ENCODE measurements around the gene DGKK.

Gene DGKK, protein sequence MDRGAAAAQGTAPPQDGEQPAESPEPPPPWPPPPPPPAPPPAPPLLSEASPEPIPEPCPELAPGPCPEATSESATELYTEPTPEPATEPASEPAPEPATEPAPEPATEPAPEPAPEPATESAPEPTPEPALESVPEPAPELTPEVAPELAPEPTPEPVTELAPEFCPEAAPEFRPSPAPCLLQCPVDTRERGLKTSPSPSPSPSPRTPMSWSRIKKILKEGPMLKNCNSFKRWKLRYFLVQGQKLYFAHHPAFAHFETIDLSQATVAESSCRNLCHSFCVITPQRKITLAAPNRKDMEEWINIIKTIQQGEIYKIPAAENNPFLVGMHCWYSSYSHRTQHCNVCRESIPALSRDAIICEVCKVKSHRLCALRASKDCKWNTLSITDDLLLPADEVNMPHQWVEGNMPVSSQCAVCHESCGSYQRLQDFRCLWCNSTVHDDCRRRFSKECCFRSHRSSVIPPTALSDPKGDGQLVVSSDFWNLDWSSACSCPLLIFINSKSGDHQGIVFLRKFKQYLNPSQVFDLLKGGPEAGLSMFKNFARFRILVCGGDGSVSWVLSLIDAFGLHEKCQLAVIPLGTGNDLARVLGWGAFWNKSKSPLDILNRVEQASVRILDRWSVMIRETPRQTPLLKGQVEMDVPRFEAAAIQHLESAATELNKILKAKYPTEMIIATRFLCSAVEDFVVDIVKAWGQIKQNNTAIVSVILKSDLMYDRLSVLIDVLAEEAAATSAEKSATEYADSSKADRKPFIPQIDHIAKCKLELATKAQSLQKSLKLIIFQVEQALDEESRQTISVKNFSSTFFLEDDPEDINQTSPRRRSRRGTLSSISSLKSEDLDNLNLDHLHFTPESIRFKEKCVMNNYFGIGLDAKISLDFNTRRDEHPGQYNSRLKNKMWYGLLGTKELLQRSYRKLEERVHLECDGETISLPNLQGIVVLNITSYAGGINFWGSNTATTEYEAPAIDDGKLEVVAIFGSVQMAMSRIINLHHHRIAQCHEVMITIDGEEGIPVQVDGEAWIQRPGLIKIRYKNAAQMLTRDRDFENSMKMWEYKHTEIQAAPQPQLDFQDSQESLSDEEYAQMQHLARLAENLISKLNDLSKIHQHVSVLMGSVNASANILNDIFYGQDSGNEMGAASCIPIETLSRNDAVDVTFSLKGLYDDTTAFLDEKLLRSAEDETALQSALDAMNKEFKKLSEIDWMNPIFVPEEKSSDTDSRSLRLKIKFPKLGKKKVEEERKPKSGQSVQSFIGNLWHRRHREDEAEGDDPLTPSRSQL

DNA sequence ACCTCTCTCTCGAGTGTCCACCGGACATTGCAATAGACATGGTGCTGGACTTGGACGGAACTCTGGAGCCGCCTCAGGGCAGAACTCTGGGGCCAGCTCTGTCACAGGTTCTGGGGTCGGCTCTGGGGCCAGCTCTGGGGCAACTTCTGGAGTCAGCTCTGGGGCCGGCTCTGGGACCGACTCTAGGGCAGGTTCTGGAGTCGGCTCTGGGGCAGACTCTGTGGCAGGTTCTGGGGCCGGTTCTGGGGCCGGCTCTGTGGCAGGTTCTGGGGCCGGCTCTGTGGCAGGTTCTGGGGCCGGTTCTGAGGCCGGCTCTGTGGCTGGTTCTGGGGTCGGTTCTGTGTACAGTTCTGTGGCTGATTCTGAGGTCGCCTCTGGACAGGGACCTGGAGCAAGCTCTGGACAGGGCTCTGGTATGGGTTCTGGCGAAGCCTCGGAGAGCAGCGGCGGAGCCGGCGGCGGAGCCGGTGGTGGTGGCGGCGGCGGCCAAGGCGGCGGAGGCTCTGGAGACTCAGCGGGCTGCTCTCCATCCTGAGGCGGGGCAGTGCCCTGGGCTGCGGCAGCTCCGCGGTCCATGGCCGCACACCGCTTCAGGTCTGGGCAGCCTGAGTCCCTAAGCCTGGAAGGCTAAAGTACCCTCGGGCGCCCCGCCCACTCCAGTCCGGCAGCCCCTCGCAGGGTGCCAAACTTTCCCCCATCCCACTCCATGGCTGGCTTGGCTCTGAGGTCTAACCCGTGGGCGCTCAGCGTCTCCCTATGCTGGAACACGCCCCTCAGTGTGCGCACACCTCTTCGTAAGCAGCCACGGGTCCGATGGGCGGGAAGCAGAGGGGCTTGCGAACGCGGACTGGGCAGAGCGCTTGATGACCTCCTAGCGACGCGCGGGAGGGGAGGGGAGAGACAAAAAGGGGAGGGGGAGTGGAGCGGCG, at the start of gene DGKK:
Gene DGKK, minus strand, starts transcription at position 723 of the 929 bp plus-strand sequence. Its CDS starts 147 bp downstream, at position 576.
- DNase-seq (ENCODE audit: low spot score): no peak

DNA sequence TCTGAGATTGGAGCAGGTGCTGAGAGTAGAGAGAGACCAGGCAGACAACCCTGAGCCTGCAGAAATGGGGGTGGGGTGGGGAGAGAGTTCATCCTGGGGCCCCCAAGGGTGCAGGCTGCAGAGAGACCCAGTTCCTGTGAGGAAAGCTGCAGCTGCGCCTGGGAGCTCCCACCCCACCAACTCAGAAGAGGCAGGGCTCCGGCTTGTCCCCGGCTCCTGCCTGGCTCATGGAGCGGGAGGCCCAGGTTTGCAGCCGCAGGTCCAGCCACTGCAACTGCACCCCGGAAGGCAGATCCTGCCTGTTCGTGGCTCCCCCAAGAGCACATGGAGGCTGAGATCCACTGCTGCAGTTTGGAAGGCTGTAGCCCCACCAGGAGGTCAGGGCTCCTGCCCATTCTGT, 44.2 kb upstream of the DGKK start:
- no peak for DNase-seq (ENCODE audit: low spot score)

DNA sequence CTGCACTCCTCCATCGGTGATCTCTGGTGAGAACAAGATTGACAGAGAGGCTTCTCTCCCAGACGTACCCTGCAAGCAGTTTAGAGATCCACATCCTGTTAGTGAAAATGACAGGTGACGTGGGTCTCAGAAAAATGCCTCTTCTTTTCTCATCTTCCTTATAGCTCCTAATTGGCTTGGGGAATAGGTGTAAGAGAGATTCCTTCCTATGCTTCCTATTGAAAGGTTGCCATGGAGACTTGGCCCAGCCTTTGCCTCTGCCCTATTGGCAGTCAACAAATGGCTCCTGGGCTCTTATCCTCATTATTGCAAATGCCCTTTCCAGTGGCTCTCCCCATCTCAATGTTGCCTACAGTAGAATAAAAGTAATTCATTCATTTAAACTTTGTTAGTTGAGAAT, 26.5 kb upstream of the DGKK start:
- no peak for DNase-seq (ENCODE audit: low spot score)

DNA sequence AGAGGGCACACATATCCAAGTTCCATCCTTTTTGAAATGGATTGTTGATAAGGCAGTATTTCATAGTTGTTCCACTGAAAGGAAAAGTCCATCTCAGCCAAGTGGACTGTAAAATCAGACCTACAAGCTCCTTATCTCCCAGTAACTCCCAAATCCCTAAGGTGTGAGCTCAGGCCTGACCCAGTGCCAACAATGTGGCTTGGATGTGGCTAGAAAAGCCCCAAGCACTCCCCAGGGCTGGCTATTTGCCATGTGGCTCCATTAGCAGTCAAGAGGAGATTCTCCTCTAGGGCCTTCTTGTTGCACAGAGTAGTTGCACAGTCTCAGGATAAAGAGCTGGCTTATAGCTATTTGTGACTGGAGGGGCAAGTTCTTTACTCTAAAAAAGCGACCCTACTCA, 25.0 kb upstream of the DGKK start:
- no peak for DNase-seq (ENCODE audit: low spot score)

DNA sequence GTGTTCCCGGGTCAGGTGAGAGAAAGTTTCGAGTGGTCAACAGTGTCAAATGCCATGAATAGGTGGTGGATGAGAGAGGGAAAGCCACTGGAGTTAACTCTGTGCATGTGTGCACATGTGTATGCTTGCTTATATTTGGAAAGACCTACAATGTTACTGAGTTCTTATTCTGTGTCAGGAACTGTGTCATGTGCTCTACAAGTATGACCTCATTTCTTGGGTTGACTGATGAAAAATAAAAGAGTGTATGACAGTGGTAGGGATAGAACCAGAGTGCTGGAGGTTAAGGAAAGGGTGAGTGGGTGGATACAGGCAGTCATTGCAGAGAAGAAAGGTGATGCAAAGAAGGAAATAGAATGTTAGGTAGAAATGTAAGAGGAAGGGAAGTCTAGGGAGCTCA, 22.1 kb upstream of the DGKK start:
- DNase-seq (ENCODE audit: low spot score): no peak

DNA sequence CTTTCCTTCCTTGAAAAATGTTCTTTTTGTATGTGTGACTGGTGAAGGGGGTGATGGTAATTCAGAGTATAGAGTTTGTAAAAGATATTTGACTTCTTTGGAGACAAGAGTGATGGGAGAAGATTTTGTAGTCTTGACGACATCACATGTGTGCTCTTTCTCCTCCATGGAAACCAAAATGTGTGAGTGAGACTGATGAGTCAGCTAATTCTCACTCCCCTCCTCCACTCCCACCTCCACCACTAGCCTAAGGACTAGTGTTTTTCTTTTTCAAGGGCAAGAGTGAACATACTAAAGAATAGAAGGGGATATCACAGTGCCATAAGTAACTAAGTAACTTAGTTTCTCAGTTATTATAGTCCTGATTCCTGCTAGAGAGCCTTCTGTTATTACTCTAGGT, 14.0 kb upstream of the DGKK start:
- DNase-seq (ENCODE audit: low spot score): no peak

DNA sequence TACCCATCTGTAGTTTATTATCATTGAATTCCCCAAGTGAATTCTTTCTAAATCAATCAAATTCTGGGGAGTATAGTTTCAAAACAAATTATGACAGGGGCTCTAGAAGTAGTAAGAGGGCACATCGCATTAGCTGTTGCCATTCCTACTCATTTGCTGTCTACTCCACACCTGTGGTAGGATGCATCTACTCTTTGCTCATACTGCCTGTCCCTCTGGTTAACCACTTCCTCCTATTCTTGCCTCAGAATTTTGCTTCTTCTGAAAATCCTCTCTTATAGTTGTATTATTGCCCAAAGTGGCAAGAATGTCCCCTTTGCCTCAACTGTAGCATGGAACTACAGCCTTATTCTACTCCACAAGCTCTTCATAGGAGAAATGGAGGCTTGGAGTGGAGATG, 12.7 kb upstream of the DGKK start:
- DNase-seq (ENCODE audit: low spot score): no peak

DNA sequence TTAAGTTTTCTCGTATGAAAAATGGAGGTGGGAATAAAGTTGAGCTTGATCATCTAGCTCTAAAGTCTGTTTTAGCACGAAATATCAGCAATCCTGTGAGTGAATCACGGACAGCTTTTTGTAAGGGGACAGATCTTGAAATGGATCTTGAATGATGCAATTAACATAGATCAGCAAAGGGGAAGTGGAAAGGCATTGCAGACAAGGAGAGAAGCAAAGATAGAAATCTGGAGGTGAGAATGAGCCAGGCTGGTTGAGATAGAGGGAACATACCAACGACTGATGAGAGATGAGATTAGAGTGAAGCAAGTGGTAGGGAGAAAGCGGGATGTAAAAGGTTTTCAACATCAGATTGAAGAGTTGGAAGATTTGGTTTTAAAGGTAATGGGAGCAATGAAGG, 4.6 kb upstream of the DGKK start:
- DNase-seq (ENCODE audit: low spot score): no peak

DNA sequence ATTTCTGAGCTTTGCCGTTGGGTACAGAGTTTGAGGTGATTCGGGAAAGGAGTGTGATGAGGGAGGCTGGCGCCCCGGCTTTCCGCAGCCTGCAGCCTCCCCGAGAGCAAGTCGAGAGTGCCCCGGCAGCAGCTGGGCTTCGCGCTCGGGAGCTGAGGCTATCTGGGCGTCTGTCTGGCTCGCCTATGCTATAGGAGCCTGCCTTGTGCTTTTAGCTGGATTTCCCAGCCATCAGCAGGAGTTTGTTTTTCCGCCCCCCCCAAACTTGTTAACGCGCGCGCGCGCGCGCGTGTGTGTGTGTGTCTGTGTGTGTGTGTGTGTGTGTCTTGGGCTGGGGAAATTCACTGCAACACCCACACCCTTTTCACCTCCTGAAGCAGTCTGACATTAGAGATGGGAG, 765 bp upstream of the DGKK start:
- no peak for DNase-seq (ENCODE audit: low spot score)

DNA sequence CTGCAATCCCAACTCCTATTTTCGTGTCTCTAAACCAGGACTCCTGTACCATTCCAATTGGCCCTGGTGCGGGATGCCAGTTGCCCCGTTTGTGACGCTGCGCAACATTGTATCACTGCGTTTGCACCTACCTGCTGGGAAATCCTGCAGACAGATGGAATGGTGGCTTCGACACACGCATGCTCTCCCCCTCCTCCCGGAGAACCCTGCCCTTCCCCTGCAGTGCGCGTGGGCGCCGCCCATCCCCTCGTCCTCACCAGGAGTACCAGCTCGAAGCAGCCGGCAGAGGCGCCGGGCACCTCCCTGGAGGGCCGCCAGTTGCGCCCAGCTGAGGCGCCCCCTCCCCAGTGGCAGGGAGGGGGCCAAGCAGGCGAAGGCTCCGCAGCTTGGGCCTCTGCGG, 1.4 kb downstream of the DGKK start:
- DNase-seq (ENCODE audit: low spot score): no peak

DNA sequence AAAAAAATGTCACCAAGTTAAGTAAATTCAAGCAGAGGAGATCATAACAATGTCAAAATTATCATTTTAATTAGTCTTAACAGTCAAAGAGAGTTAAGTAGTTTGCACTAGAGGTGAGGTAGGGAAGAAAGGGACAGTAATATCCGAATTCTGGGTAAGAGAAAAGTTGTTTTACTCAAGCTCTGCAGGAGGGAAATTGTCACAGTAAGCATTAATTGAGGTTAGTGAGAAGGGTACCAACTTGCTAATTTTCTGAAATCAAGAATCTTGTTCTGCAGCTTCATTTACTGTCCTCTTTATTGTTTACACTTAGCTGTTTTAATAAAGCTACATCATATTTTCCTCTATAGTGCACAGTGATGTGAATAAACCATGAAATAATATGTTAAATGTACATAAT, 11.0 kb downstream of the DGKK start:
- DNase-seq (ENCODE audit: low spot score): no peak

DNA sequence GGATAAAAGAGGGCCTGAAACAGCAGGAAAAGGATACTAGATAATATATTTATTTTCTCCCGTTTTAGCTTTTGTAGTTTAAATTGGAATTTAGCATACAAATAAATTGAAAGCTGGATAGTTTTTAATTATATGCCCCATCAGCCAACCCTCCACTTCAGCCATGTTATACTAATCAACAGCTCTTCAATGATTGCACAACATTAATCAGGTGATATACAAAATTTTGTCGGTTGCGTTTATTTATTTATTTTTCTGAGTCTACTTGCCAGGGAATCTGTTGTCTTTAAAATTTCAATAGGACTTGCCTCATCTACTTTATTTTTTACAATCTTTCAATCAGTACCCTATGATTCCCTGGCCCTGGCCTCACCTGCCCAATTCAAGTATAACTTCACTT, 12.1 kb downstream of the DGKK start:
- DNase-seq (ENCODE audit: low spot score): no peak

DNA sequence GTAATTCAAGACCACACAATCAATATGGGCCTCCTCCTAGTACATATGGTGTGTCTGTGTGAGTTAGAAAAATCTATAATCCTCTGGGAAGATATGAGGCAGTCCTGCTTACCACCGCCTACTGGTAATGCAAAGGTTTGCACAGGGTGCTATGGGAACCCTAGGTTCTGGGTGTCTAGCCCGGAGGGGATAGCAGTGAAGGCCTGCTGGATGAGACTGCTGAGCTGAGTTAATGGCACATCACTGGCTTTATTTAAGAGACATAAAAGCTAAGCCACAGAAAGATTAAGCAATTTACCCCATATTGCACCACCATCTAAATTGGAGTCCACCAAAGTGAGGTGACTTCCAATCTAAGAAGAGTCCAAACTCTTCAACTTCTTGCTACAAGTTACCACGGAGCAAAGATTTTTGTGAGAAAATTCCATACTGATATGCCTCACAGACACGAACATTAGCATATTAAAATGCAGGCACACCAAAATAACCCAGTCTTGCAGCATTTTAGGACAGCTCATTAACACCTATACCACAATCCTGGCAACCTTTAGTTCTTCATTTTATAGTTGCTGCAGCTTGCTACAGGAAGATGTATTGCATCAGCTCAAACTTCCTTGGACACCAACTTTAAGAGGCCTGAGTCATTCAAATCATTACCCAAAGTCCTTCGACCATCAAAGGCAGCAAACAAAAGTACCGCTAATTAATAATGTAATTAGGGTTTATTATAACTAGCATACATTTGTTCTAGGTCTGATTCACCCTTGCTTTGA, 13.7 kb downstream of the DGKK start:
- no peak for DNase-seq (ENCODE audit: low spot score)

DNA sequence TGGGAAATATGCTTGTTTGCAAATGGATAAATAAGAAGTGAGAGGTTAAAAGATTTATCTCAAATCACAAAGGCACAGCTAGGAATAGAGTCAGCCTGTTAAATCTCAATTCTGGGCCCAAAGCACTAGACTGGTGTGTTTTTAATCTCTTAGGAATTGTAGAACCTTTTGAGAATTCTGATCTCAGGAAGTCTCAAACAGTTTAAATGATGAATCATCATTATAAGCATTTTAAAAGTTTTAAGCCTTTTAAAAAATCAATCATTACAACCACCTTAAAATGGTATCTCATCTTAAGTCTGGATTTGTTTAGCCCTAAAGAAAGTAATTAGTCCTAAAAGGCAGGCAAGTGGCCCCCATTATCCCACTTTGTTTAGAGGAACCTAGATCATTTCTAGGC, 17.8 kb downstream of the DGKK start:
- no peak for DNase-seq (ENCODE audit: low spot score)

DNA sequence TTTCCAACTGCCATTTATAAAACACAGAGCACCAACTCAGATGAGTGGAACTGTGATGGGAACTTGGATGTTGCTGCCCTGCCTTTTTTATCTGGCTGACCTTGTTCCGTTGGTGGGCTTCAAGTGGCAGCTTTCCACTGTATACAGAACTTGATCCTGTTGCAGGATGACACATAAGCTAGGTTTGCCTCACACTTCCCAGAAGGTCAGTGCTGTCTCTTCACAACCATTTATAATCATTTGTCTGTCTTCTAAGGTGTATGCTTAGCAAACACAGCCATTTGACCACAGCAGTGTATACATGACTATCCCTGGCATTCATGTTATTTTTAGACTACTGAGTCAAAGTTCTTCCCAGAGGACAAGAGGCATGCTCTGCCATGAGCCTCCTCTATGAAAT, 20.3 kb downstream of the DGKK start:
- DNase-seq (ENCODE audit: low spot score): no peak

DNA sequence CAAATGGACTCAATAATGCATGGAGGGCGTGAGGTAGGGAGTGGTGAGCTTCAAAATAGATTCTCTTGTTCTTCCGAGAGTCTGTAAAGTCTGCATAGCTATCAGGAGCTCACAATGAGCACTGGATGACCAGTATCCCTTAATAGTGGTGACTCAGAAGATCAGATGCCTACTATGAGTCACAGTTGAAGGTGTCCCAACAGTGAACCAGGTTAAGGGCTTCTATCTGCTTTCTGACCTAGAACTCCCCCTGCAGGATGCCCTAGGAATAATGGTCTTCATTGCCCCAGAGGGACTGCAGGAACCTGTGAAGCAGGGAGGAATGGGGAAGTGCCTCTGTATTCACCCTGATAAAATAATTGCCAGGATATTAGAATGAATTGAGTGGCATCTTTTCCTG, 22.1 kb downstream of the DGKK start:
- DNase-seq (ENCODE audit: low spot score): no peak

DNA sequence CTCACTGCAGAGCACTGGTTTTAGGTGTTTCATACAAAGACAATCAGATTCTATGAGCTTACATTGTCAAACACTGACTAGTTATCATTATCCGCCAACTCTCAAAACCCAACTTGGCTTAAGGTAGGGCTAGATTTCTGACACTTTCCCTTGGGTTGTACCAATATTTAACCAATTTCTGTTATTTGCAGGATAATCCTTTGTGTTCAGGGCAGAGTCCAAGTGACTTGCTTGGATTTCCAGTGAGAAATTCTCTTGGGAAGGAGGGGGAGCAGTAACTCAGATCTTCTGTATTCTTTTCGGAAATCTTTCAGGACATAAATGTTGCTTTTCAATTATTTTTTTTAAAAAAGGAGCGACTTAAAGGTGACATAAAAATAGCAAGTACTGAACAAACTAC, 23.1 kb downstream of the DGKK start:
- no peak for DNase-seq (ENCODE audit: low spot score)

DNA sequence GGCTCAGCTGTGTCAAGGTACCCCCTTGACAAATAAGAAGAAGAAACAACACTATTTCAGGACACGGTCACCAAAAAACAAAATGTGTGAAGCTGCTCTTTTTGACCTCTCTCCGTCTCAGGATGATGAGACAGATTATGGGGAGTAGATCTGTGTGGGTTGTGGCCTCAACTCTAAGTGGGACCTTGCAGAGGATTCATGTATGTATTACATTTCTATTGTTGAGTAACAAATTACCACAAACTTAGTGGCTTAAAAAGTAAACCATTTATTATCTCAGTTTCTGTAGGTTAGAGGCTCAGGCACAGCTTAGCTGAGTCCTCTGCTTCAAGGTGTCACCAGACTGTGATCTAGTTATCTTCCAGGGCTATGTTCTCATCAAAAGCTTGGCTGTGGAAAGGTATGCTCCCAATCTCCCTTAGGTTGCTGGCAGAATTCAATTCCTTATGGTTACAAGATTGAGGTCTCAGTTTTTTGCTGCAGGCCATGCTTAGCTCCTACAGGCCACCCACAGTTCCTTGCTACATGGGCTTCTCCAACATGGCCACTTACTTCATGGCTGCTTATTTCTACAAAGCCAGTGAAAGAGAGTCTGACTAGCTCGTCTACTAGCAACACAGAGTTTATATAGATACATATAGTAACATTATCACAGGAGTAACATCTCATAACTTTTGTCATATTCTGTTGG, 28.1 kb downstream of the DGKK start:
- no peak for DNase-seq (ENCODE audit: low spot score)

DNA sequence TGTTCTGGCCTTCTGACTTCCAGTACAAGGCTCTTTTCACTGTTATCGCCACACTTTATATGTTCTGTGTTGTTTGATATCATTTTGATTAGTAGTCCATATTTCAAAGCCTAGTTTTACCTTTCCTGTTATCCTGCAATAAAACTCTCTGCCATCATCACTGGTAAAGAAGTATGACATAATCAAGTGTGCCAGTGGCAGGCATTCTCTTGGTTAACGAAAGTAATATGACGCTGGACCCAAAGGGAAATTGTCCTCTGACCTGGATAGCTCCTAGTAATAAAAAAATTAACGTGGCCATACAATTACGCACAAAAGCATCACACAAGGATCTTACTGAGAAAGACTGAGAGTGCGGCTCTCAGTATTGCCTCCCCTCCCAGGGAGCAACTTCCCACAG, 33.8 kb downstream of the DGKK start:
- DNase-seq (ENCODE audit: low spot score): no peak

DNA sequence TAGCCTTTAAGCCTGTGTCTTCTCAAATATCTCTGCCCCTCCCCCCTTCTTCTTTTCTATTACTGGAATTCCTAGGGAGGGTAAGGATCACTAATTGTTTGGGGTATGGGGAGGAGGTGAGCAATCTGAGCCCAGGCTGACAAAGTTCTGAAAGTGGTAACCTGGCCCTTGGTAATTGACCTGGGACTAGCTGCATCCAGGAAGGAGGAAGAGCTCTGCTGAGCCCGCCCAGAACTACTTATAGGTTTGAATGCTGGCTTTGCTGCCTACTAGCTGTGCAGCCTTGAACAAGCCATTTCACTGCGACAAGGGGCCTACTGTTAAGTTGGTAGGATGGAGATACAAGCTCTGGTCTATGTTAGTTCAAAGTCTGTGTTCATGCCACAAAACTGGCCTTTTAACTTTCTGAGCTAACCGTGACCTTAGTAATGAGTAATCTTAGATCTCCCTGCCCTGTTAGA, 37.8 kb downstream of the DGKK start:
- no peak for DNase-seq (ENCODE audit: low spot score)

Measured in globus pallidus (tissue), 1 donor.